Activated CD8-positive, alpha-beta memory T cell treated with anti-CD3 and anti-CD28 coated beads for 48 hours (primary cell): ENCODE results near the gene SIDT2.
A peak's percentile ranks its signal among the peaks of the same experiment; 100 is the strongest.
"Not testable (repeated sequence)": the region's sequence is repeated elsewhere in the genome, so short reads cannot be mapped to it uniquely, and the experiment has no call there.

Source experiments
- DNase-seq, 3 experiments: peaks; one replicate each; pipeline ENCODE4 v3.0.0-alpha.2; 2020; ENCODE audit warnings: low read depth in 2 of 3, low spot score in 2 of 3

SIDT2 gene

DNA sequence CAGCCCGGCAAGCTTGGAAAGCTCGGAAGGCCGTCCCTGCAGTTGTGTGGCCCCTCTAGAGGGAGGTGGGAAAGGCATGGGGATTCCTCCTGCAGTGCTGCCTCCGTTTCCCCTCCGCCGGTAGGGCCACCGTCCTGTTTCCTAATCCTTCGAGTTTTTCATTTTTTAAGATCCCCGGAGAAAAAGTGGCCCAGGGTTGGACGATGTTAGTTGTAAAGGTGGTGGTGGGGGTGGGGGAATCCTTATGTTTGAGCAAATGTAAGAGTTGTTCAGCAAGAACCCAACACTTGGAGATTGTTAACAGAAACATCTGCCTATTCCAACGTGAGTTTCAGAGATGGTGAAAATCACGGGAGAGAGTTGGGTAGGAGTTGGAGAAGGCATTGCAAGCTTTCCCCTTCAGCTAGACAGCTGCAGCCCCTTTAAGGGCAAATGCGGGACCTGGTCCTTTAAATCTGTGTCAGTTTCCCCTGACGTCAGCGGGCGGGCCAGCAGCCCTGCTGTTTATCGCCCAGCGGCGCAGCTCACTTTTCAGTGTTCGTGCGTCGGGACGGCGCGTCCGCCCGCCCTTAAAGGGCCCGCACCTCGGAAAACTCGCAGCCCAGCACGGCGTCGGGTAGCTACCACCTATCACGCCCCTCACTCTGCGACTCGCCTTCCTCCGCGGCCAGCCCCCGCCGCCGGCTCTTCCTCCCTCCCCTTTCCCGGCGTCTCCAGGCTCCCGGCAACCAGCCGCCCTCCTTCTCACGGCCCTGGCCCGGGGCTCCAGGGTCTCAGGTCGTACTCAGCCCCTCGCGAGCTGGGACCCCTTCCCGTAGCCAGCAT is at the start of gene SIDT2:
Gene SIDT2 (plus strand): TSS at position 534 of the 825 bp plus-strand sequence. CDS start 521 bp downstream, outside the sequence.
- peak; percentile 50 to 74 (median 73) for DNase-seq

- not testable (repeated sequence) for DNase-seq
These were observed 48.1 kb upstream of the SIDT2 start for GRCh38 chr11:117130396-117130795.

- no peak for DNase-seq
These were observed 47.7 kb upstream of the SIDT2 start for GRCh38 chr11:117130879-117131278.

- no peak for DNase-seq
These were observed 44.1 kb upstream of the SIDT2 start for GRCh38 chr11:117134431-117134830.

GRCh38 chr11:117134979-117135378 is 43.6 kb upstream of the SIDT2 start:
- DNase-seq = not testable (repeated sequence)

DNA sequence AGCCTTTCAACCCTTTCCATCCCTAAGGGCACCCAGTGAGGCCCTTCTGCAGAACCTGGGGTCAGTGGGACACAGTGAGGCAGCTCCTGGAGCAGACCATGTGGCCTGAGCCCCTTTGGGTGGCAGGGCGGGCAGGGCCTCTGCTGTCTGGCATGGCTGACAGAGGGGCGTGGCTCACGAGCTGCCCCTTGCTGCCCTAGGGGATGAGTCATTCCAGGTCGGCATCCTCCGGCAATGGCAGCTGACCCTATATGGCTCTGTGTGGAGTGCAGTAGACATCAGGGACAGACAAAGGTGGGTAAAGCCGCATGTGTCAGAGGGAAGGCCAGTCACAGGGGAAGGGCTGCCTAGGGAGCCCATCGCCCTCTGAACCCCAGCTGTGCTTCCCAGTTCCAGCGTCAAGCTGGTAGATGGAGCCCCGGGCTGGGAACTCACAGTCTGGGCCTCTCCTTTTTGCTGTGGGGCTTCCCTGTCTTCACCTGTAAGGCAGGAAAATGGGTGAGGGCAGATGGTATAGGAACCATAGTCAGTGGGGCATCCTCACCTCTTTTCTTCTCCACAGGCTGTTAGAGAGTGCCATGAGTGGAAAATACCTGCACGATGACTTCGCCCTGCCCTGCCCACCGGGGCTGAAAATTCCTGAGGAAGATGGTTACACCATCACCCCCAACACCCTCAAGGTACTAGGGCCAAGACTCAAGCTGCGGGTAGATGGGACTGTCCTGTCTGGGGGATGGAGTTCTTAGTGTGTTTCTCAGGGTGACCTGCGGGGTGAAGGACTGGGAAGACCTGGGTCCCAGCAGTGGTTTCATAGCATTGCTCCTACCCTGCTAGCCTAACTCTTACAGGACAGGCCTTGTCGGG is 41.1 kb upstream of the SIDT2 start:
- not testable (repeated sequence) for DNase-seq

DNA sequence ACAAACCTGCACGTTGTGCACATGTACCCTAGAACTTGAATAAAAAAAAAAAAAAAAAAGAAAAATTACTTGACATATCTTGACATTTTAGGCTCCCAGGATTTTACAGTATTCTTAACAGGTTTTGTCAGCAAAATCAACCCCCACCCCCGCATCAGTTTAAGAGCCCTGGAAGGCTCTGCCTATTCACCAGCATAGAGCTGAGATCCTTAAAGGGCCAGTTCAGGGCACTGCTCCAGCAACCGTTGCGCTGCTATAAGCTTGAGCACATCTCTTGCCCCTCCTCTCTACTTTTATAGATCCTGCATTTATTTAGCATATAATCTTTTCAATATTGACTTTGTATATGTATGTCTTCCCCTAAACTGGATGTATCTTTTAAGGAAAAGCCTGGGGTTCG is 35.2 kb upstream of the SIDT2 start:
- DNase-seq = no peak

GRCh38 chr11:117143871-117144476 is 34.6 kb upstream of the SIDT2 start, which contains the start of gene PAFAH1B2:
TSS of gene PAFAH1B2 (plus strand) at chr11:117144287. CDS start at chr11:117152448, 8,161 bp downstream.
- DNase-seq = peak; percentile 86 to 91 (median 87)

GRCh38 chr11:117144477-117145392 is 33.8 kb upstream of the SIDT2 start:
- DNase-seq = peak in 1 of 3 experiments; percentile 12

GRCh38 chr11:117145393-117145761 is 33.2 kb upstream of the SIDT2 start:
- no peak for DNase-seq

DNA sequence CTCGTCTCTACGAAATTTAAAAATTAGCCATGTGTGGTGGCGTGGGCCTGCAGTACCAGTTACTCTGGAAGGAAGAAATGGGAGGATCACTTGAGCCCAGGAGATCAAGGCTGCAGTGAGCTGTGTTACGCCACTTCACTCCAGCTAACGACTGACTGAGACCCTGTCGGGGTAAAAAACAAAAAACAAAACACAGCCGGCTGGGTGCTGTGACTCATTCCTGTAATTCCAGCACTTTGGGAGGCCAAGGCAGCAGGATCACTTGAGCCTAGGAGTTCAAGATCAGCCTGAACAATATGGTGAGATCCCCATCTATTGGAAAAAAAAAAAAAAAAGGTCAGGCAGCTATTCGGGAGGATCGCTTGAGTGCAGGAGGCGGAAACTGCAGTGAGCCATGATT is 32.0 kb upstream of the SIDT2 start:
- DNase-seq = no peak

- no peak for DNase-seq
These were observed 26.5 kb upstream of the SIDT2 start for GRCh38 chr11:117152066-117152465.

DNA sequence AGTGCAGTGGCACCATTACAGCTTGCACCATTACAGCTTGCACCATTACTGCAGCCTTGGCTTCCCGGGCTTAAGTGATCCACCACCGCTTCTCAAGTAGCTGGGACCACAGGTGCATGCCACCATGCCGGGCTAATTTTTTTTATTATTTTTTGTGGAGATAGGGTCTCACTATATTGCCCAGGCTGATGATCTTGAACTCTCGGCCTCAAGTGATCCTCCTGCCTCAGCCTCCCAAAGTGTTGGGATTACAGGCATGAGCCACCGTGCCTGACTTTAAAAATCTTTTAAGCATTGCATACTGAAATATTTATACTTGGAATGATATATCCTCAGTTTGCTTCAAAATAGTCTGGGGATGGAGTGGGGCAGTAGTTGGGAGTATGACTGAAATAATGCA is 24.1 kb upstream of the SIDT2 start:
- no peak for DNase-seq

DNA sequence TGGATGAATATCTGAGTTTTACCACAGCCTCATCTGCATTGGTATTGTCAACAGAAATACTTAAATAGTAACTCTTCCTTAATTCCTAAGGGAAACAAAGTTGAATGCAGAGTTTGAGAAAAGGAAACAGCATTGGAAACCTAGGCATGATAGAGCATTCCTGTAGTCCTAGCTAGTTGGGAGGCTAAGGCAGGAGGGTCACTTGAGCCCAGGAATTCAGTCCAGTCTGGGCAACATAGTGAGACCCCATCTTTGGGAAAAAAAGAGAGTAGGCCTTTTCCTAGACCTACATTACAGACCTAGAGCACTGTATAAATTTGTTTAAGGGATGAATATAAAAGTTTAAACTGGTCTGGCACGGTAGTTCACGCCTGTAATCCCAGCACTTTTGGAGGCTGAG is 21.0 kb upstream of the SIDT2 start:
- no peak for DNase-seq

DNA sequence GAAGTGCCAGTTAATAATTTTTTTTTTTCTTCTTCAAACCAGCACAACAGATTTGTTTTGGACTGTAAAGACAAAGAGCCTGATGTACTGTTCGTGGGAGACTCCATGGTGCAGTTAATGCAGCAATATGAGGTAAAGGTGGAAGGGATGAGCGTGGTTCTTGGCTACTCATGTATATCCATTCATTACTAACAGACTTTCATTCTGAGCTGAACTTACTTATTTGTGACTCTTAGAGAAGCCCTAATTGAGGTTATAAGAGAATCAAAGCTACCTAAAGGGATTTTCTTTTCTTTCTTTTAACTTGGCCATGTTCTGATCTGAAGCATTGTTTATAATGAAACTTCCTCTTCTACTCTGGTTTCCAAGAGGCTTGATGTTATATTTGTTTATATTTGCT is 18.7 kb upstream of the SIDT2 start:
- DNase-seq = no peak

GRCh38 chr11:117160826-117161225 is 17.7 kb upstream of the SIDT2 start:
- no peak for DNase-seq

DNA sequence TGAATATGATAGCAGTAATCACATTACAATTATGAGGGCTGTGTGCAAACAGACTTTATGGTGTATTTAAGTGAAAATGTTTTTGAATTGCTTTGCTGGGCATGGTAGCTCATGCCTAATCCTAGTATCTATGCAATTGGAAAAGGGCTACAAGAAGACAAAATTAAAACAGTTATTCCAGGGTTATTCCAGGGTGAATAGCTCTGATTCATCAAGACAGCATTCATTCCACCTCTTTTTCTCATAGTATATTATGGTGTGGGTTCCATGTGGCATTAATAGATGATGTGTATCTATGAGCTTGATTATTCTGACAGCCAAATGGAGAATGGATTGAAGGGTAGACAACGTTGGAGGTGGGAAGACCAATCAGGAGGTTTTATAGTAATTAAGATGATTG is 12.1 kb upstream of the SIDT2 start:
- DNase-seq = no peak

GRCh38 chr11:117169736-117170135 is 8.8 kb upstream of the SIDT2 start:
- DNase-seq = no peak

GRCh38 chr11:117170210-117170609 is 8.3 kb upstream of the SIDT2 start:
- no peak for DNase-seq

- no peak for DNase-seq
These were observed 7.5 kb upstream of the SIDT2 start for GRCh38 chr11:117171007-117171403.
